Naive thymus-derived CD4-positive, alpha-beta T cell (primary cell): ENCODE results near the gene TBC1D9B. TPM values are rescaled to one million over a fixed set of nuclear protein-coding genes. Genes with fewer than 3 reads are reported as not detected.
A peak's percentile ranks its signal among the peaks of the same experiment; 100 is the strongest.

ENCODE experiments used
- ATAC-seq: fragments of 150-1000 bp; cut with Tn5 transposase; 2 replicates; pipeline ENCODE4 v1.10.0; 2021; ENCODE audit warnings: mild to moderate bottlenecking, moderate library complexity
- CTCF ChIA-PET: fragments of 350-600 bp; sonication (Branson Sonifier 250); formaldehyde crosslinking; loops from one replicate; lab custom pipeline; 2021; ENCODE audit warnings: antibody characterized with exemption; lab: Charles Lee
- POLR2A ChIA-PET: fragments of 350-600 bp; sonication (Branson Sonifier 250); formaldehyde crosslinking; loops from one replicate; lab custom pipeline; 2021; ENCODE audit warnings: antibody characterized with exemption, inconsistent platforms; lab: Charles Lee
- DNase-seq, 9 donors: peaks; one replicate each; pipeline versions ENCODE4 v3.0.0 to v3.0.0-alpha.2; 2020 to 2022; ENCODE audit warnings: mixed read lengths in 1 of 9
- H3K27ac ChIP-seq: one replicate; pipeline ENCODE4 v1.7.0; 2013; ENCODE audit warnings: mild to moderate bottlenecking, low read depth, low read length, moderate library complexity
- H3K27me3 ChIP-seq, 2 donors: one replicate each; pipeline ENCODE4 v1.7.0; 2013; ENCODE audit warnings: low read length in 2 of 2, mild to moderate bottlenecking in 2 of 2, moderate library complexity in 2 of 2; ENCODE audit not compliant: control insufficient read depth in 2 of 2, insufficient read depth in 2 of 2
- H3K36me3 ChIP-seq, 3 experiments: 1 replicate in 2 of 3; 2 replicates in 1 of 3; pipeline ENCODE4 v1.7.0; 2013; ENCODE audit warnings: low read length in 3 of 3, mild to moderate bottlenecking in 3 of 3, moderate library complexity in 1 of 3; ENCODE audit not compliant: insufficient read depth in 3 of 3, control insufficient read depth in 2 of 3
- H3K4me1 ChIP-seq, 2 donors: one replicate each; pipeline ENCODE4 v1.7.0; 2013; ENCODE audit warnings: low read length in 2 of 2, mild to moderate bottlenecking in 2 of 2, moderate library complexity in 1 of 2; ENCODE audit not compliant: control insufficient read depth in 2 of 2, insufficient read depth in 2 of 2
- H3K4me3 ChIP-seq: 2 replicates; pipeline ENCODE4 v1.7.0; 2013; ENCODE audit warnings: mild to moderate bottlenecking, low read length
- H3K9me3 ChIP-seq, 3 experiments: 1 replicate in 2 of 3; 2 replicates in 1 of 3; pipeline ENCODE4 v1.7.0; 2013; ENCODE audit warnings: low read length in 3 of 3; ENCODE audit not compliant: control insufficient read depth in 2 of 3
- H3K27ac Mint-ChIP-seq, 9 donors: one replicate each; pipeline ENCODE4 v1.8.0; 2020 to 2022; ENCODE audit warnings: mixed read lengths in 9 of 9, mild to moderate bottlenecking in 8 of 9, moderate library complexity in 5 of 9, inconsistent platforms in 2 of 9
- H3K27me3 Mint-ChIP-seq, 5 donors: one replicate each; pipeline ENCODE4 v1.8.0; 2021 to 2022; ENCODE audit warnings: mixed read lengths in 5 of 5, mild to moderate bottlenecking in 1 of 5
- H3K36me3 Mint-ChIP-seq, 5 donors: one replicate each; pipeline ENCODE4 v1.8.0; 2020 to 2022; ENCODE audit warnings: mixed read lengths in 5 of 5, mild to moderate bottlenecking in 3 of 5, inconsistent platforms in 1 of 5
- H3K4me1 Mint-ChIP-seq, 7 donors: one replicate each; pipeline ENCODE4 v1.8.0; 2020 to 2022; ENCODE audit warnings: mixed read lengths in 7 of 7, mild to moderate bottlenecking in 3 of 7, inconsistent platforms in 1 of 7
- H3K4me3 Mint-ChIP-seq, 10 donors: one replicate each; pipeline ENCODE4 v1.8.0; 2020 to 2022; ENCODE audit warnings: mild to moderate bottlenecking in 10 of 10, mixed read lengths in 10 of 10, moderate library complexity in 6 of 10, inconsistent platforms in 2 of 10
- H3K9me3 Mint-ChIP-seq, 11 donors: one replicate each; pipeline ENCODE4 v1.8.0; 2020 to 2022; ENCODE audit warnings: mixed read lengths in 11 of 11, mild to moderate bottlenecking in 4 of 11, inconsistent platforms in 1 of 11, moderate library complexity in 1 of 11
- intact Hi-C, 2 donors: fragments of 100-400 bp; cut with micrococcal nuclease; formaldehyde crosslinking; loops; one replicate each; pipeline ENCODE4 v1.15.1; 2023
- polyA plus RNA-seq, 2 donors: library from polyadenylated mRNA; unstranded; fragments of 300-500 nt; fragmentation: Illumina TruSeq; gene quantifications; one replicate each; pipeline ENCODE4 v1.2.3, GENCODE V29; 2021
- total RNA-seq, 6 experiments: library from RNA in 5 of 6; stranded (reverse) in 5 of 6; gene quantifications; 1 replicate in 5 of 6; 2 replicates in 1 of 6; pipeline ENCODE4 v1.2.3 and lab custom pipeline; 2021 to 2026

Gene TBC1D9B
- total RNA-seq = 100 to 1,000 TPM in 1 of 5 experiments, 10 to 100 TPM in 4; 71.3 to 117 (median 86.9) TPM
- 10 to 100 TPM; 19.3 to 58.5 TPM for polyA plus RNA-seq
- total RNA-seq (lab: John Stamatoyannopoulos, UW) = 144 reads per million, percentile 90 among the genes with 10 or more reads in this experiment

- Mint-ChIP-seq H3K4me1 (peaks cover 7 to 40% (median 23%) of the 10 kb centered on the region in 7 donors), H3K27ac (peak within 1 kb of the TSS; percentile 42 to 91 (median 85)), H3K4me3 (peak within 1 kb of the TSS; percentile 78 to 92 (median 90)), H3K36me3 (peaks cover 0 to 11% (median 6%) of the 10 kb centered on the region in 5 donors), H3K27me3 (no peaks in the 10 kb centered on the region), H3K9me3 (no peaks in the 10 kb centered on the region)
- Histone ChIP-seq H3K27me3 (no peaks in the 10 kb centered on the region), H3K9me3 (no peaks in the 10 kb centered on the region), H3K4me1 (peaks cover 13 to 14% of the 10 kb centered on the region in 2 donors), H3K4me3 (peak within 1 kb of the TSS; percentile 64), H3K36me3 (peaks cover 0 to 14% (median 4%) of the 10 kb centered on the region in 3 experiments), H3K27ac (peak within 1 kb of the TSS; percentile 56)
- ATAC-seq (peak; percentile 95), DNase-seq (peak; percentile 68 to 81 (median 73))
- ChIA-PET CTCF (interaction anchor here (0.6 to 1.5 kb wide), 6 partner anchors 34 to 1289 kb away, joined by 3 to 10 read pairs (median 3); no protein-coding TSS in a partner anchor), POLR2A (interaction anchor here (0.5 to 1.5 kb wide), 6 partner anchors 105 to 331 kb away, joined by 3 to 4 read pairs (median 3); partner anchors contain the start of gene MAML1)
- intact Hi-C loops = loop anchor here (1.0 to 5.0 kb wide), 15 partner anchors 49 to 355 kb away; partner anchors contain the start of genes MRNIP (in 2 of the 2), RNF130 (in 2 of the 2), RUFY1 (in 2 of the 2) and CANX (in 1 of the 2)
These were observed at the start of gene TBC1D9B for GRCh38 chr5:179907556-179908324. Gene TBC1D9B, minus strand, starts transcription at chr5:179907897. Its CDS starts 76 bp downstream, at chr5:179907821.

DNA sequence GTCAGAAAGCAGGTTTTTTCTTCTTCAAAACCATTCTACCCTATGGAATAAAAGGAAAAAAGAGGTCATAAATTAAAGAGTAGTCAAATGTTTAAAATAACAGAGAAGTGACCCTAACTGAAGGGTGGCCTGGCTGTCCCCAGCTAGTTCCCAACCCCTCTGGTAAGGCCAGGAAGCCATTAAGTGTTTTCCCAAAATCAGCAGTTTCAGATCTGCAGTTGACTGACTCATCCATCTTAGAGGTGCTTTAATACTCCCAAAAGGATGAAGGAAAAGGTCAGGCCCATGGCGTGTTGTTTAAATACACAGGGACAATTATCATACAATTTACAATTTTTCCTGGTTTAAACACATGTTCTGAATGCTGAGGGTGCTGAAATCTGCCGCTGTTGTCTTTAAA lies 47.9 kb upstream of the TBC1D9B start:
- Mint-ChIP-seq H3K27ac (no peak overlapping the region), H3K4me3 (no peak overlapping the region), H3K9me3 (no peaks in the 10 kb centered on the region), H3K4me1 (no peaks in the 10 kb centered on the region), H3K27me3 (no peaks in the 10 kb centered on the region), H3K36me3 (peaks cover 0 to 39% (median 22%) of the 10 kb centered on the region in 5 donors)
- DNase-seq (no peak), ATAC-seq (no peak)
- Histone ChIP-seq H3K27ac (no peak overlapping the region), H3K4me1 (no peaks in the 10 kb centered on the region), H3K36me3 (no peaks in the 10 kb centered on the region), H3K4me3 (no peak overlapping the region), H3K27me3 (no peaks in the 10 kb centered on the region), H3K9me3 (no peaks in the 10 kb centered on the region)
- intact Hi-C loops = no loop called here
- ChIA-PET POLR2A (no interaction called here), CTCF (no interaction called here)

DNA sequence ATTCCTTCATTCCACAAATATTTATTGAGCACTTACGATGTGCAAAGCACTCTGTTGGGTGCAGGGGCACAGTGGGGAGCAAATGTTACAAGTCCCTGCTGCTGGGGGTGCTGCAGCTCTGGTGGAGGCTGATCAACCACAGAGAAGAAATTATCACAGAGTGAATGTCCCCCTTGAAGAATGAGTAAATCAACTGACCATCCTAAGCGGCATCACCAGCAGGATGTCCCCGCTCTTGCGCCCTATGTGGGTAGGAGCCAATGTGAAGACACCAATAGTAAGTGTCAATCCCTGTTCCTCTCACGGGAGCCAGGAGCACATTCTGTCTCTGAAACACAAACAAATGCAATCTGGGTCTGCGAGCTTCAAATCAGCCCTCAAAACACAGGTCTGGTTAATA lies 47.4 kb upstream of the TBC1D9B start:
- H3K36me3 ChIP-seq = no peaks in the 10 kb centered on the region
- H3K9me3 Mint-ChIP-seq = no peaks in the 10 kb centered on the region
- no peaks in the 10 kb centered on the region for H3K27me3 ChIP-seq
- H3K36me3 Mint-ChIP-seq = peaks cover 0 to 37% (median 18%) of the 10 kb centered on the region in 5 donors
- H3K4me3 ChIP-seq = no peak overlapping the region
- ATAC-seq = no peak
- H3K27ac Mint-ChIP-seq = no peak overlapping the region
- no peak overlapping the region for H3K27ac ChIP-seq
- intact Hi-C loops = no loop called here
- no peak for DNase-seq
- ChIA-PET CTCF (no interaction called here), POLR2A (no interaction called here)
- H3K4me1 Mint-ChIP-seq = no peaks in the 10 kb centered on the region
- H3K4me3 Mint-ChIP-seq = no peak overlapping the region
- H3K27me3 Mint-ChIP-seq = no peaks in the 10 kb centered on the region
- H3K4me1 ChIP-seq = no peaks in the 10 kb centered on the region
- H3K9me3 ChIP-seq = no peaks in the 10 kb centered on the region

DNA sequence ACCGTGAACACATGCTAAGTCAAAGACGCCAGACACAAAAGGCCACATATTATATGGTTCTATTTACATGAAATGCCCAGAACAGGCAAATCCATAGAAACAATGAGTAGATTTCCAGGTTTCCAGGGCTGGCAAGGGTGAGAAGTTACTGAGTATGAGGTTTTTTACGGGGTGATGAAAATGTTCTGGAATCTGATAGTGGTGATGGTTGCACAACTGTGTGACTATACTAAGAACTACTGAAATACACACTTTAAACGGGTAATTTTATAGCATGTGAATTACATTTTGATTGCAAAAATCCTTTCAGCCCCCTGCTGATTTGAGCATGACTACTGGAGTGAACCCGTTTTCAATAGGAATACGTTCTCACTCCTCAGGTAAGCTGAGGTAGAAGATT lies 46.7 kb upstream of the TBC1D9B start:
- Mint-ChIP-seq H3K27ac (no peak overlapping the region), H3K4me3 (no peak overlapping the region), H3K4me1 (no peaks in the 10 kb centered on the region), H3K27me3 (no peaks in the 10 kb centered on the region), H3K9me3 (no peaks in the 10 kb centered on the region), H3K36me3 (peaks cover 0 to 37% (median 18%) of the 10 kb centered on the region in 5 donors)
- POLR2A ChIA-PET = no interaction called here
- Histone ChIP-seq H3K9me3 (no peaks in the 10 kb centered on the region), H3K4me1 (no peaks in the 10 kb centered on the region), H3K36me3 (no peaks in the 10 kb centered on the region), H3K27ac (no peak overlapping the region), H3K4me3 (no peak overlapping the region), H3K27me3 (no peaks in the 10 kb centered on the region)
- ATAC-seq (no peak), DNase-seq (no peak)
- CTCF ChIA-PET = no interaction called here
- intact Hi-C loops = no loop called here

- Histone ChIP-seq H3K27ac (no peak overlapping the region), H3K27me3 (no peaks in the 10 kb centered on the region), H3K4me3 (no peak overlapping the region), H3K4me1 (no peaks in the 10 kb centered on the region), H3K9me3 (no peaks in the 10 kb centered on the region), H3K36me3 (no peaks in the 10 kb centered on the region)
- Mint-ChIP-seq H3K4me1 (no peaks in the 10 kb centered on the region), H3K27me3 (no peaks in the 10 kb centered on the region), H3K9me3 (no peaks in the 10 kb centered on the region), H3K36me3 (peaks cover 0 to 37% (median 18%) of the 10 kb centered on the region in 5 donors), H3K4me3 (no peak overlapping the region), H3K27ac (no peak overlapping the region)
- CTCF ChIA-PET = no interaction called here
- POLR2A ChIA-PET = no interaction called here
- DNase-seq (no peak), ATAC-seq (no peak)
- intact Hi-C loops = no loop called here
These were observed 46.3 kb upstream of the TBC1D9B start for GRCh38 chr5:179953987-179954386.

GRCh38 chr5:179936976-179937681 lies 29.4 kb upstream of the TBC1D9B start:
- Histone ChIP-seq H3K9me3 (no peaks in the 10 kb centered on the region), H3K4me3 (no peak overlapping the region), H3K36me3 (no peaks in the 10 kb centered on the region), H3K4me1 (no peaks in the 10 kb centered on the region), H3K27ac (no peak overlapping the region), H3K27me3 (no peaks in the 10 kb centered on the region)
- ChIA-PET POLR2A (no interaction called here), CTCF (no interaction called here)
- Mint-ChIP-seq H3K27ac (no peak overlapping the region), H3K9me3 (no peaks in the 10 kb centered on the region), H3K27me3 (peaks cover 0 to 12% (median 0%) of the 10 kb centered on the region in 5 donors), H3K4me1 (no peaks in the 10 kb centered on the region), H3K36me3 (peaks cover 0 to 11% (median 0%) of the 10 kb centered on the region in 5 donors), H3K4me3 (no peak overlapping the region)
- intact Hi-C loops = no loop called here
- no peak for DNase-seq
- no peak for ATAC-seq
